Stimulated activated CD8-positive, alpha-beta memory T cell treated with anti-CD3 and anti-CD28 coated beads, Interleukin-15, amount 100 ng/mL, for 1 hour (primary cell): ENCODE results near the gene SEMA4D.
A peak's percentile ranks its signal among the peaks of the same experiment; 100 is the strongest.

Experiments used
- DNase-seq: peaks from one replicate; pipeline ENCODE4 v3.0.0-alpha.2; 2020; ENCODE audit warnings: low read depth

The SEMA4D gene

DNA sequence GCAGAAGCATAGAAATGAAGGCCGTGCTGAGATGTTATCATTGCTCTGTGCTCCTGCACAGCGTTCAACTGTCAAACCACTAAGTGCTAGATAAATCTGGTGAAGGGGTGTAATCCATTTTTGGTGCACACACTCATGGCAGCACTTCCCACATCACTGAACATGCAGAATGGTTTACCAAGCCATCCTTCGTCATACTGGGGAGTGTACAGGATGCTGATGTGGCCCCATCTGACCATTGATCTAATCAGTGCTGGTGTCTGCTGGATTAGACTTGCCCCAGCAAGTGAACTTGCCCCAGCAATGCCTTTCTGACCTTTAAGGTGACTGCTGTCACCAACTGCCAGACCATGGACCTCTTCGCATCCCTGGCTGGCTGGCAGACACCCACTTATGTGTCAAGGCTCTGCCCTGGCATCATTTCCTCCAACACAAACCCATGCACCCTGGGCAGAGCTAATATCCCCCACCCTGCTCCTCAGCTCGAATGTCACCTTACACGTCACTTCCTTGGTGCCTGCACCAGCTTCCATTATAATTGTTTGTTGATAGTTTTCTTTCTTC is 4.2 kb upstream of the SEMA4D start:
- DNase-seq, result no peak

DNA sequence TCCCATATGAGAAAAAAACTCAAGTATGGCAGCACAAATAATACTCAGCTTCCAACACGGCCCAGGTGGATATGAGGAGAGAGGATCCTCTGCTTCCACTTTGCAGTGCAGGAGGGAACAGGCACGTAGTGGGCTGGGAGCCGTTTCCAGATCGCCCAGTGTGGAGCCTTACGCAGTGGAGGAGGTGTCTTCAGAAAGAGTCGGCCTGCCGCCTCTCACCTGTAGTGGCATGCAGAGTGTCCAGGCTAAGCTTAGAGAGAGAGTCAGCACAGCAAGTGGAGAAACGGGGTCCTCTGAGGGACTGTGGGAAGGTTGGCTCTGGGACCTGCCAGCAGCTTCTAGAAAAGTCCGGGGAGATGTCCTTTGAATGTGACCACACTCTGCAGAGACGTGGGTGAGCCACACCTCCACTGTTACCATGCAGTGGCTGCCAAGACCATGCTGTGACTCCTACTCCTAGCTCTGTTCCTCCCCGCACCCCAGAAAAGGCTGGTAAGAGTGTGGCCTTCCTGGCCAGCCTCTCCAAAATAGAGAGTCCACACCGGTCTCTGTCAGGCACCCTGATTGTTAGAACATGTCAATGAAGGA is 3.5 kb upstream of the SEMA4D start:
- DNase-seq, result no peak

DNA sequence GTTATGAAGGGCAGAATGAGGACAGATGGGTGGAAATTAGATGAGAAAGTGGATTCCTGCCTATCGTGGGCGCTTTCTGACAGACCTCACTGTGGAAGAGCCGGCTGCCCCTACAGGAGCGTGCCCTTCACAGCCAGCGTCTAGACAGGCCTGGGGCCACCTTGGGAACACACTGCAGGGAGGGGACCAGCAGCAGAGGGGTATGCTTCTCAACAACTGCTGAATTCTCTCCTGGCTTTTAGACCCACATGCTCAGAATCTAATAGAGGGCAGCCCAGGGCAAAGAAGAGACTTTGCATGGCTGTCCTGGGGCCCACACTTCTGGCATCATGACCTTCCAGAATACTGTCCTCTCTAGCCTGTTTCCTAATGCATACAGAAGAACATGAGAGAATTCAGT is 2.1 kb upstream of the SEMA4D start:
- DNase-seq, result no peak

DNA sequence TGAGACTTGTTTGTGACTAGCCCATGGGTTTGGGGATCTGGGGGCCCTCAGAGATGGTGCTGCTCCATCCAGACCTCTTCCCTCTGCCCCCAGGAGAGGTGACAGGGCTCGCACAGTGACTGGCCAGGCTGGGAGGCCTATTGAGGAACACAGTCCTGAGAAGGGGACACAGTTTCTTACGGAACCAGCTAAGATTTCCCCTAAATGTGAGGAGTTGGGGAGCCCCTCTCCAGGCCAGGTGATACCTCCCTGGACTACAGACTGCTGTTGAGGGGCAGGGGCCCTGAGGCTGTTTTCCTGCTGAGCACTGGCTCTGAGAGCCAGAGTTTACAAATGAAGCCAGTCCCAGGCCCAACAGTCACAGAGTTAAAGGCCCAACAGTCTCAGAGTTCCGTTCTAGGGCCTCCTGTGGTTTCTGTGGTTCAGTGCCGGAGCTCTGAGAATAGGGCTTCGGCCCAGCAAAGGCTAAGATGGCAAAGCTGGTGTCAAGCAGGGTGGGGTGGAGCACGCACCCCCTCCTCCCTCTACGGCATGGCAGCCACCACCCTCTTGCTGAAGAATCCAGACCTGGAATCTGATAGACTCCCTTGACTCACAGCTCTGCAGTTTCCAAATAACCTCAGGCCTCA is 1.1 kb upstream of the SEMA4D start:
- no peak for DNase-seq

DNA sequence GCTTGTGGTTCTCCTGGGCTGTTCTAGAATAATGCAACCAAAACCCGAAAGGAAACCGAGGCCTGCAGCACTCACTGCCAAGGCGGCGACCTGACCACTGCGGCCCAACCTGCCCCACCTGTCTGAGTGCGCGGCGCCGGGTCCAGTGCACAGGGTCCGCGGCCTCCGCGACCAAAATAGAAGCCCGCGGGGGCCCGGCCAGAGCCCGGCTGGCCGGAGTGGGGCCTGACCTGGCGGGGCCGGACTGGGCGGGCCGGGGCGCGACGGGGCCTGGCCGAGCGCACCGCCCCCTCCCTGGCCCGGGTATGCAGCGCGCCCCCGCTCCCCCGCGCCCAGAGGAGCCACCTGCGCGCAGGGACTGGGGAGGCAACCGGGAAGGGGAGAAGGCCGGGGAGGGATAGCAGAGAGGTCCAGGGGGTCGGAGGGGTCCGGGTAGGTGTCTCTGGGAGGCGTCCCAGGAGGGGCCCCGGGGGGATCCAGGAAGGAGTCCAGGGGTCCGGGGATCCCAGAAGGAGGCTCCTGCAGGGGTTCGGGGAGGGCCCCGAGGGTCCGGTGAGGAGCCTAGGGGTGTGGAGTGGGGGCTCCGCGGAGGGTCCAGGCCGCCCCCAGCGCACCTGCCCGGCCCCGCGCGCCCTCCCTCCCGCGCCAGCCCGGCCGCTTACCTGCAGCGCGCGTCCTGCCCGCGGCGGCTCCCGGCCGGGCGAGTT is 503 bp downstream of the SEMA4D start:
- DNase-seq, result no peak

DNA sequence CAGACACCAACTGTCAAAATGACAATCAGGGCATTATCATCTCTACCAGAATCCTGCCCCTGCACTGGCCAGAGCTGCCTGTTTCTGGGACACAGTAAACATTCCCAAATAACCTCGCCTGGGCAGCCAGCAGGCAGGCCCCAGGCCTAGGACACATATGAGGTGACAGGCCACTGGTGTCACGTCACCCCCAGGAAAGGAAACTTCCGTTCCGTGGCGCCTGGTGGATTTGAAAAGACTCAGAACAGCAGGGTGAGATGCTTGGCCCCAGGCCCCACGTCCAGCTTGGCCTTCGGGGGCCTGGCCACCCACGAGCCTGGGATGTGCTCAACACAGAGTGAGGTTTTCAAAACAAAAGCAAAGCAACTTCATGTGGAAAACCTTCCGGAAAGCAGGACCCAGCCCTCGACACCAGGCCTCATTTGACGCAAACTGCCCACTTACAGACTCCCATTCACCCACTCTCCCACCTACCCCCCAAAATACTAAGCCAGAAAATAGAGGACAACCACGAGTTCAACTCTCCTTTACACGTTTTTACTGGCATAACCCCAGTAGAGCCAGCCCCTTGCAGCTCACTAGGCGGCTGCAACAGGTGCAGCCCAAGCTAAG is 1.2 kb downstream of the SEMA4D start:
- no peak for DNase-seq

DNA sequence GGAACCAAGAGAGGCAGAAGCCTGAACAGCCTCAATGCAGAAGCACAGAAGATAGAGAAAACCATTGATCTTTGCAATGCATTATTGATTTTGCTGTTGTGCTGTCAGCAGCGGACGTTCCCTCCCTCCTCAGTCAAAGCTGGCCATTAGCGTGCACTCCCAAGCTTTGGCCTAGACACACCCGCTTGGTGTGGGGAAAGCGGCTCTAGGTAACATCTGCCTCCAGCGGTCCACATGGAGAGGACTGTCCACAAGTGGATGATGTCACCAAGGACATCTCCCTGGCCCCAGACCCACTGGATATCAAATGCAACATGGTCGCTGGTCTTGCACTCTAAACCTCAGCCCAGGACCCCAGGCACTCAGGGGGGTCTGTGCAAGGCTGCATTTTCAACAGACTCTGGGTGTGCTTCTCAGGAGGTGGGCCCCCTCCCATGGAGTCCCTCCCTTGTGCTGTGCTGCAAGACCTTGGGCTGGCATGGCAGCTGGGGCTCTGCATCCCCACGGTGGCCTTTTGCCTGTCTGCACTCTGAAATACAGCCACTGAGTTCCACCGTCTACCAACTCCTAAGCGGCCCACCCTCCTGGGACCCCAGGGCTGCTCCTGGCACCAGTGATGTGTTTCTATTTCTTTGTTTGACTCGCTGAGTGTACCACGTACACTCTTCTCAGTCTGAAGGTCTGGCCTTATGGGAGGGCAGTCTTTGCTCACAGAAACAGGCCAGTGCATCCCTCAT is 1.9 kb downstream of the SEMA4D start:
- DNase-seq, result no peak

DNA sequence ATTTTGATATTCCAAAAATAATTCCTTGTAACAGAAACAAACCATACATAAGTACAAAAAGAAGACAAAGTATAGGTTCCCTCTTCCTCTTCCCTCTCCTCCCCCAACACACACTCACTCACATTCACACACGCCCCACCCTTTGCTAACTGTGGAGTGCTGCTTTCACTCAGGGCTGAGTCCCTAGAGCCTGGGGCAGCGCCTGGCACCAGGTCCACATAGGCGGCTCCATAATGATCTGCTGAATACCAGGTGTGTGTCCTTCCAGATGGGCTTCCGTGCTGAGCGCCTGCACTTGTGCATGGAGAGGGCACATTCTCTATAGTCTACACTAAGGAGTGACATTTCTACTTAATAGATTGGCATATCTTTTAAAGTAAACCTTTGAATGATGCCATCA is 3.7 kb downstream of the SEMA4D start:
- DNase-seq, result no peak

DNA sequence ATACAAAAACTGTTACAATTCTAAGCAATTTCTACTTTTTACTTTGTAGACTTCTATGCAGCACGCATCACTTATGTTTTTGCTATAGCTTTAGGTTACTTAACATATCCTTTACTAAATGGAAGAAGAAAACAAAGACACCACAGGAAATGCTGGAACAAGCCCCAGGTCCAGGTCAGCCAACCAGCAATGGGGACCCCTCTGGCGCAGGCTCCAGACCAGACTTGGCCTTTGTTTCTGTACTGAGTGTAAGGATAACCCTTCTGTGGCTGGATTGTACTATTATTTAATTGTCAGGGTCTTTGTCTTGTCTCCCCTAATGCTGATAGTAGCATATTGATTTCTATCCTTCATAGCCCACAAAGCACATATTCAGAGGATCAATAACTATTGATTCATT is 4.2 kb downstream of the SEMA4D start:
- DNase-seq, result no peak

DNA sequence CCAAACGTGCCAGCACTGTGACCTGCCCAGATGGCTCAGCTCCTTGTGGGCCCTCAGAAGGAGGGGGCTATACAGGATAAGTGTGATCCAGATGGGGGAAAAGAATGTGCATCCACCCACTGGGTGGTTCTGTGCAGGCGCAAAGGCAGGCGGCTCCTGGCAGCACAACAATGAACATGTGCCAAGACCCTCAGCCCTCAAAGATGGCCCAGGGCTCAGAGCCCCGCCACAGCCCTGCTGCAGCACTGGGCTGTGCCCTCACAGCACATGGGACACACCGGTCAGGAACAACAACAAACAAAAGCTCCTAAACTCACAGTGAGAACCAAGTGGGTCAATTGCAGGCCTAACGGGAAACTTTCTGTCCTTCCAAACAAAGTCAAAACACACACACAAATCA is 4.7 kb downstream of the SEMA4D start:
- DNase-seq, result no peak

DNA sequence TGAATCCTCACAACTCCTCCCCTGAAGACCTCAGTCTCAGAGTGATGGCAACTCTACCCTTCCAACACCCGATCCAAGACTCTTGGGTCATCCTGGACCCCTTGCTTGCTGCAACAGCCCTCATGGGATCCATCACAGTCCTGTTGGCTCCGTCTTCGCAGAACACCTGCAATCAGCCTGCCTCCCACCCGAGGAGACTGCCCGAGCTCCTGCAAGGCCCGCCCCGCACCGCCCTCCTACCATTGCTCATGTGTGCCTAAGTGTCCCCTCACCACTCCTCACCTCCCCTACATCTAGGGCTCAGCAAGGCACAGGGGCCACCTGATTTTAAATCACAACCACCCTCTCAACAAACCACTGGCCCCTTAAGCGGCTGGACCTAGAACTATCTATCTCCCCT is 5.3 kb downstream of the SEMA4D start:
- DNase-seq, result no peak

DNA sequence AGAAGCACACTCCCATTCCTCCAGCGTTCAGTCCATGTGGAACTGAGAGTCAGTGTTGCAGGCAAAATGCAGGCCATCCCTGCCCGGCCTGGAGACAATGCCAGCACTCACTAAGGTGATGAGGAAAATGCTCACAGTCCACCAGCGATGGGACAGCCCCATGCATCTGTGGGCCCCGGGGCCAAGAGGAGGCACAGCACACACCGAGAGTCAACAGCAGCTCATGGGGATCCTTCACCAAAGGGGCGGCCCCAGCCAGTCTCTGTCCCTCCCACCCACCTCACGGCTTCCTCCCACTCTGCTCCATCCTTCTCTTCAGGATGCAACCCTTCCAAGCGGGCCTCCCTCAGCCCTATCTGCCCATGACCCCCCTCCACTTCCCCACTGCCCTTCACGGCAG is 6.2 kb downstream of the SEMA4D start:
- DNase-seq, result no peak

DNA sequence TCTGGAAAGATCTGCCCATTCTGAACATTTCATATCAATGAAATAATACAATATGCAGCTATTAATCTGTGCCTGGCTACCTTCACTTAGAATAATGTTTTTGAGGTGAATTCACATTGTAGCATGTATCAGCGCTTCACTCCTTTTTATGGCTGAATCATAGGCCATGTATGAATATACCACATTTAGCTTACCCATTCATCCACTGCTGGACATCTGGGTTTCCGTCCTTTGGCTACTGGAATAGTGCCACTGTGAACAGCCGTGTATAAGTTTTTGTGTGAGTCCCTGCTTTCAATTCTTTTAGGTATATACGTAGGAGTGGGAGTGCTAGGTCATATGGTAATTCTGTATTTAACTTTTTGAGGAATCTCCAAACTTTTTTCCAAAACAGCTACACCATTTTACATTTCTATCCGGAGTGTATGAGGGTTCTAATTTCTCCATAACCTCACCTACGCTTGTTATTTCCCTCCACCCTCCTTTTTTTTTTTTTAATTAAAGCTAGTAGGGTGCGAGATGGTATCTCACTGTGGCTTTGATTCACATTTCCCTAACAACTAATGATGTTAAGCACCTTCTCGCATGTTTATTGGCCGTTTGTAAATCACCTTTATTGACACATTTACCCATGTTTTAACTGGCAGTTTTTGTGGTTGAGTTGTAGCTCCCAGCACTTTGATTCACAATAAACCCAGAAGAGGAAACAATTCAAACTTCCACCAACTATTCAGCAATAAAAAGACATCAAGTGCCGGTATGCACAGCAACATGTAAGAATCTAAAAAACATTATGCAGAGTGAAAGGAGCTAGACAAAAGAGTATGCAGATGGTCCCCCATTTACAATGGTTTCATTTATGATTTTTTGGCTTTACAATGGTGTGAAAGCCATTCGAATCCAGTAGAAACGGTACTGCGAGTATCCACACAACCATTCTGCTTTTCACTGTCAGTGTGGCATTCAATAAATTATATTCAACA is 8.1 kb downstream of the SEMA4D start:
- DNase-seq, result no peak

DNA sequence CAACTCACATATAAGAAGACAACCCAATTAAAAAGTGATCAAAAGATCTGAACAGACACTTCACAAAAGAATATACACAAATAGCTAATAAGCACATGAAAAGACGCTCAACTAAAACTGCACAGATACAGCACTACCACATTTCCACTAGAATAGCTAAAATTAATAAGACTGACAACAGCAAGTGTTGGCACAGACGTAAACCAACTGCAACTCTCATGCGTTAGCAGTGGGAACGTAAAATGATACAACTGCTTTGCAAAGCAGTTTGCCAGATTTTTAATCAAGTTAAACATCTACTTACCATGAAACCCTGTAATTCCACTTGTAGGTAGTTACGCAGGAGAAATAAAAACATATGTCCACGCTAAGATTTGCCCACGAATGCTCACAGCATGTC is 9.0 kb downstream of the SEMA4D start:
- no peak for DNase-seq

DNA sequence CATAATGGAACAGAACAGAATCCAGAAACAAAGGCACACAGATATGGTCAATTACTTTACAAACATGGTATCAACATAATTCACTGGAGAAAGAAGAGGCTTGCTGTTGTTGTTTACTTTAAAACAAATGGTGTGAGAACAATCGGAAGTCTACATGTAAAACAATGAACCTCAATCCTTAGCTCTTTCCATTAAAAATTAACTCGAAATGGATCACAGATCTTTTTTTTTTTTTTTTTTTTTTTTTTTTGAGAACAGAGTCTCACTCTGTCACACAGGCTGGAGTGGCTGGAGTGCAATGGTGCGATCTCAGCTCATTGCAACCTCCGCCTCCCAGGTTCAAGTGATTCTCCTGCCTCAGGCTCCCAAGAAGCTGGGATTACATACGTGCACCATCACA is 9.8 kb downstream of the SEMA4D start:
- no peak for DNase-seq

DNA sequence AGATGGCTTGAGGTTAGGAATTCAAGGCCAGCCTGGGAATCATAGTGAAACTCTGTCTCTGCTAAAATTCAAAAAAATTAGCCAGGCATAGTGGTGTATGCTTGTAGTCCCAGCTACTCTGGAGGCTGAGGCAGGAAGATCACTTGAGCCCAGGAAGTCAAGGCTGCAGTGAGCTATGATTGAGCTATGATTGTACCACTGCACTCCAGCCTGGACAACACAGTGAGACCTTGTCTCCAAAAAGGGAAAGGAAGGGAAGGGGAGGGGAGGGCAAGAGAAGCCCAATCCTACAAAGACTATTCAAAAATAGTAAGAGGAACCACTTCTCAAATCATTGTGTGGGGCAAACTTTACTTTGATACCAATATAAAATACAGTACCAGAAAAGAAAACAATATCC is 11.2 kb downstream of the SEMA4D start:
- no peak for DNase-seq

DNA sequence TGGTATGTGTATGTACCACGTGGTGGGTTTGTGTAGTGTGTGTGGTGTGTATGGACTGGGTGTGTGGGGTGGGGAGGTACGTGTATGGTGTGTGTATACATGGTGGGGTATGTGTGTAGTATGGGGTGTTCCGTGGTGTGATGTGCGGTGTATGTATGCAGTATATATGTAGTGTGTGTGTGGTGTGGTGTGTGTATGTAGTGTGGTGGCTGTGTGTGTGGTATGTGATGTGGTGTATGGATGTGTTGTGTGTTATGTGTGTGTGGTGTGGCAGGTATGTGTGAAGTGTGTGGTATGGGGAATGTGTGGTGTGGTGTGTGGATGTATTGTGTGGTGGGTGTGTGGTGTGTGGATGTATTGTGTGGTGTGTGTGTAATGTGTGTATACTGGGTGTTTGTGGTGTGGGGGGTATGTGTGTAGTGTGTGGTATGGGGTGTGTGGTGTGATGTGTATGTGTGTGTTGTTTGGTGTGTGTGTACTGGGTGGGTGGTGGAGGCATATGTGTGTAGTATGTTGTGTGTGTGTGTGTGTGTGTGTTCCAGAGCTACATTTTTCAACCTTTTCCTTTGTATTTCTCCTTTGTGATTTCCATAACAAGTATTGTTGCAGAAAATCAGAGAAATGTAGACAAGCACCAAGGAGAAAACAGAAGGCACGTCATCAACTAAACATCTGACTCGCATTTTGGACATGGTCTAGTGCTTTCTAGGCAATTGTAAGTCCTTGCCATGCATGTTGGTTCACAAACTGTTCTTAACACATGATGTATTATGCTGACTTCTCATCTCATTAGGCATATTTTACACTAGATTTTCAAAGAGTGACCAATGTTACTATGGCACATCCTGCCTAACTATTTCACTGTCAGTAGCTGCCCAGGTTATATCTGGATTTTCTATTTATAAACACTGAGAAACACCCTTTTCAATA is 13.2 kb downstream of the SEMA4D start:
- DNase-seq, result no peak

DNA sequence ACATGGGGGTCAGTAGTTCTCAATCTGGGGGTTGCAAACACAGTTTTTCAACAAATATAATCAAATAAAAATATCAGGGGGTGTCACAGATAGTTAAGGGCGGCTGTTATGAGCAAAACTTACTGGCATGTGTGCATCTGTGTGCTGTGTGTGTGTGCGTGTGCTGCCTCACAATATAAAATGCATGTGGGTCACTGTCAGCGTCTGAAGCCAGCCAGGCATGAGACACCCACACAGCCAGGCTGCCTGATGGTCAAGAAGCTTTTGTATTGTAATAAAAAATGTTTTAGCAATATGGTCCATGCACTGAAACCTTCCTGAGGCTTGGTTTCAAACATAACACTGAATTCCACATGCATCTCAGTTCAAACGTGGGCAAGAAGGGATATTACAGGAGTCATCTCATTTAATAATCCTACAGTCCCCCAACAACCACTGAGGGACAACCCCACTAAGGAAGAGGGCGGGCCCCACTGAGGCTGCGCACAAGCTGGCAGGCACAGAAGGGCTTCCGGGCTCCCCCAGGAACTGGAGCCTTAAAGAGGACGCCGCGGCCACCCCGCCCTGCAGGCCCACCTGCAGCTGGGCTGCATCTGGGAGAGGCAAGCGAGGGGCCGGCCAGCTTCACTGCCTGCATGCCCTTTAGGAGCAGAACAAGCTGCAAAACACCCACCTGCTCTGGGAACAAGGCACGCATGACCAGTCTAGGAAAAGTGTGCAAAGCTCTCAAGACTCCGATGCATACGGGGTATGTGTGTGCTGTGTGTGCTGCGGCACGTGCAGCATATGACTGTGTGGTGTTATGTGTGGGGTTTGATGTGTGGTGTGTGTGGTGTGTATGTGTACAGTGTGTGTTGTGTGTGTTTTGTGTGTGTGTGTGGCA is 14.1 kb downstream of the SEMA4D start:
- DNase-seq, result peak; percentile 46

DNA sequence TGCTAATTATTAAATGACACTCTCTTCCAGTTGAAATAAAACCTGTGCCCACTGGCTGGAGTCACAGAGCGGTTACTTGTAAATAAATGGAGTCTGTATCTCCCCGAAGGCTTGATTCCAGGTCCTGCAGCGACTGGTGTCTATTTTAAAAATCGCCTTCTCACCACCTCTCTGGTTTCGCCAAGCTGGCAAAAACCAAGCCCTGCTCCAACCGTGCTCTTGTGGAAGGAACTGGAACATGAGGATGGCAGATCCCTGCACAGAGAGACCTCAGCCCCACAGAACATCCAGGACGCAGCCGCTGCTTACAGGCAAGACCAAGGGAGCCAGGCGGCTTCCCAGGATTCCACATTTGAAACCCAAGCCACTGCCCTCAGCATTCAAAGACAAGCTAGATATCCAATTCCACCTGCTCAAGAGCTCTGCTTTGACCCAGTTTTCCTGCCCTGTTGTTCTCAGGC is 15.0 kb downstream of the SEMA4D start:
- no peak for DNase-seq
